Measurements from ENCODE around the gene NDFIP2.

NDFIP2 gene

GRCh38 chr13:79511611-79512010, 30.7 kb downstream of the NDFIP2 start:
- no peak overlapping the region for H3K27ac ChIP-seq
- H3K9me3 ChIP-seq (ENCODE audit: severe bottlenecking): no peaks in the 10 kb centered on the region
- no peak for DNase-seq
- TF ChIP-seq CTCF (IDR thresholded peaks at IDR 0.05; ENCODE audit: low read depth, low read length): no peak
- H3K27me3 ChIP-seq (ENCODE audit: insufficient read depth, low read depth, severe bottlenecking): no peaks in the 10 kb centered on the region
- no peak overlapping the region for H3K4me3 ChIP-seq (ENCODE audit: low read depth, low read length)
- no peaks in the 10 kb centered on the region for H3K36me3 ChIP-seq

- Histone ChIP-seq H3K9me3 (ENCODE audit: severe bottlenecking) (no peaks in the 10 kb centered on the region), H3K27me3 (ENCODE audit: insufficient read depth, low read depth, severe bottlenecking) (no peaks in the 10 kb centered on the region), H3K36me3 (no peaks in the 10 kb centered on the region), H3K27ac (no peak overlapping the region), H3K4me3 (ENCODE audit: low read depth, low read length) (no peak overlapping the region)
- no peak for DNase-seq
- TF ChIP-seq CTCF (IDR thresholded peaks at IDR 0.05; ENCODE audit: low read depth, low read length): no peak
These were observed 32.0 kb downstream of the NDFIP2 start for GRCh38 chr13:79512950-79513349.

- H3K36me3 ChIP-seq: no peaks in the 10 kb centered on the region
- H3K27ac ChIP-seq: no peak overlapping the region
- H3K27me3 ChIP-seq (ENCODE audit: insufficient read depth, low read depth, severe bottlenecking): no peaks in the 10 kb centered on the region
- H3K9me3 ChIP-seq (ENCODE audit: severe bottlenecking): no peaks in the 10 kb centered on the region
- no peak for TF ChIP-seq CTCF (IDR thresholded peaks at IDR 0.05; ENCODE audit: low read depth, low read length)
- no peak for DNase-seq
- no peak overlapping the region for H3K4me3 ChIP-seq (ENCODE audit: low read depth, low read length)
These were observed 35.6 kb downstream of the NDFIP2 start for GRCh38 chr13:79516595-79516994.

GRCh38 chr13:79519255-79519654, 38.3 kb downstream of the NDFIP2 start:
- no peaks in the 10 kb centered on the region for H3K36me3 ChIP-seq
- H3K9me3 ChIP-seq (ENCODE audit: severe bottlenecking): no peaks in the 10 kb centered on the region
- no peak for DNase-seq
- no peak for TF ChIP-seq CTCF (IDR thresholded peaks at IDR 0.05; ENCODE audit: low read depth, low read length)
- H3K4me3 ChIP-seq (ENCODE audit: low read depth, low read length): no peak overlapping the region
- no peak overlapping the region for H3K27ac ChIP-seq
- no peaks in the 10 kb centered on the region for H3K27me3 ChIP-seq (ENCODE audit: insufficient read depth, low read depth, severe bottlenecking)

- no peak overlapping the region for H3K4me3 ChIP-seq (ENCODE audit: low read depth, low read length)
- H3K27me3 ChIP-seq (ENCODE audit: insufficient read depth, low read depth, severe bottlenecking): no peaks in the 10 kb centered on the region
- H3K36me3 ChIP-seq: no peaks in the 10 kb centered on the region
- TF ChIP-seq CTCF (IDR thresholded peaks at IDR 0.05; ENCODE audit: low read depth, low read length): no peak
- no peak overlapping the region for H3K27ac ChIP-seq
- H3K9me3 ChIP-seq (ENCODE audit: severe bottlenecking): no peaks in the 10 kb centered on the region
- no peak for DNase-seq
These were observed 41.6 kb downstream of the NDFIP2 start for GRCh38 chr13:79522583-79522982.

- no peak for DNase-seq
- H3K27ac ChIP-seq: no peak overlapping the region
These were observed 44.3 kb downstream of the NDFIP2 start for GRCh38 chr13:79525064-79525857.

More at GRCh38 chr13:79525064-79525857, 44.3 kb downstream of the NDFIP2 start:
- Histone ChIP-seq H3K27me3 (ENCODE audit: insufficient read depth, low read depth, severe bottlenecking) (no peaks in the 10 kb centered on the region), H3K36me3 (no peaks in the 10 kb centered on the region), H3K4me3 (ENCODE audit: low read depth, low read length) (no peak overlapping the region), H3K9me3 (ENCODE audit: severe bottlenecking) (no peaks in the 10 kb centered on the region)
- no peak for TF ChIP-seq CTCF (IDR thresholded peaks at IDR 0.05; ENCODE audit: low read depth, low read length)
